Nephron (organoid): ENCODE results near the gene UVRAG.
"Not testable (repeated sequence)": the region's sequence is repeated elsewhere in the genome, so short reads cannot be mapped to it uniquely, and the experiment has no call there.

Source experiments
- H3K27ac Mint-ChIP-seq, 3 experiments: 2 replicates each; pipeline ENCODE4 v1.8.0; 2020; ENCODE audit warnings: mixed read lengths in 3 of 3, mild to moderate bottlenecking in 2 of 3, moderate library complexity in 1 of 3
- H3K27me3 Mint-ChIP-seq: 2 replicates; pipeline ENCODE4 v1.8.0; 2021; ENCODE audit warnings: low read depth, mild to moderate bottlenecking, moderate library complexity, mixed read lengths
- H3K36me3 Mint-ChIP-seq: 2 replicates; pipeline ENCODE4 v1.8.0; 2020; ENCODE audit warnings: low read depth, mixed read lengths
- H3K4me1 Mint-ChIP-seq: 2 replicates; pipeline ENCODE4 v1.8.0; 2020; ENCODE audit warnings: mixed read lengths
- H3K4me3 Mint-ChIP-seq, 3 experiments: 2 replicates each; pipeline ENCODE4 v1.8.0; 2020; ENCODE audit warnings: mild to moderate bottlenecking in 3 of 3, mixed read lengths in 3 of 3, moderate library complexity in 2 of 3
- H3K9me3 Mint-ChIP-seq: 2 replicates; pipeline ENCODE4 v1.8.0; 2020; ENCODE audit warnings: mixed read lengths
- CTCF ChIP-seq, 3 experiments: fragments of 200-600 bp; sonication (generic); IDR thresholded peaks; one replicate each; pipeline ENCODE4 v1.5.0; 2021; ENCODE audit warnings: antibody characterized with exemption in 3 of 3; ENCODE audit not compliant: unreplicated experiment in 3 of 3

The UVRAG gene

GRCh38 chr11:76069001-76069400, 254.0 kb downstream of the UVRAG start:
- Mint-ChIP-seq H3K27me3 (no peaks in the 10 kb centered on the region), H3K4me3 (no peak overlapping the region), H3K36me3 (peaks cover 18% of the 10 kb centered on the region), H3K27ac (no peak overlapping the region), H3K9me3 (no peaks in the 10 kb centered on the region), H3K4me1 (peaks cover 18% of the 10 kb centered on the region)
- no peak for TF ChIP-seq CTCF (IDR thresholded peaks at IDR 0.05; ENCODE audit: unreplicated experiment in 3 of 3)

GRCh38 chr11:76071090-76071489, 256.1 kb downstream of the UVRAG start:
- Mint-ChIP-seq H3K4me1 (peaks cover 35% of the 10 kb centered on the region), H3K9me3 (no peaks in the 10 kb centered on the region), H3K27ac (peak overlapping the region in 1 of 3 experiments; percentile 22), H3K36me3 (peaks cover 19% of the 10 kb centered on the region), H3K27me3 (no peaks in the 10 kb centered on the region), H3K4me3 (no peak overlapping the region)
- TF ChIP-seq CTCF (IDR thresholded peaks at IDR 0.05; ENCODE audit: unreplicated experiment in 3 of 3), result no peak

GRCh38 chr11:76073724-76074123, 258.7 kb downstream of the UVRAG start:
- Mint-ChIP-seq H3K4me1 (peaks cover 43% of the 10 kb centered on the region), H3K4me3 (no peak overlapping the region), H3K27ac (no peak overlapping the region), H3K27me3 (no peaks in the 10 kb centered on the region), H3K9me3 (no peaks in the 10 kb centered on the region), H3K36me3 (peaks cover 12% of the 10 kb centered on the region)
- TF ChIP-seq CTCF (IDR thresholded peaks at IDR 0.05; ENCODE audit: unreplicated experiment in 3 of 3), result no peak

GRCh38 chr11:76074148-76075095, 259.4 kb downstream of the UVRAG start:
- no peak for TF ChIP-seq CTCF (IDR thresholded peaks at IDR 0.05; ENCODE audit: unreplicated experiment in 3 of 3)
- no peaks in the 10 kb centered on the region for H3K9me3 Mint-ChIP-seq
- peaks cover 12% of the 10 kb centered on the region for H3K36me3 Mint-ChIP-seq
- H3K4me3 Mint-ChIP-seq, result peak overlapping the region in 1 of 3 experiments; percentile 31
- peaks cover 43% of the 10 kb centered on the region for H3K4me1 Mint-ChIP-seq
- no peaks in the 10 kb centered on the region for H3K27me3 Mint-ChIP-seq
- peak overlapping the region; percentile 91 to 93 (median 91) for H3K27ac Mint-ChIP-seq

- peaks cover 43% of the 10 kb centered on the region for H3K4me1 Mint-ChIP-seq
- peaks cover 12% of the 10 kb centered on the region for H3K36me3 Mint-ChIP-seq
- H3K9me3 Mint-ChIP-seq, result no peaks in the 10 kb centered on the region
- H3K27ac Mint-ChIP-seq, result peak overlapping the region; percentile 68 to 79 (median 78)
- TF ChIP-seq CTCF (IDR thresholded peaks at IDR 0.05; ENCODE audit: unreplicated experiment in 3 of 3), result no peak
- peak overlapping the region in 1 of 3 experiments; percentile 32 for H3K4me3 Mint-ChIP-seq
- no peaks in the 10 kb centered on the region for H3K27me3 Mint-ChIP-seq
Measured at GRCh38 chr11:76075716-76076115, 260.7 kb downstream of the UVRAG start.

GRCh38 chr11:76076253-76076652, 261.2 kb downstream of the UVRAG start:
- not testable (repeated sequence) for H3K9me3 Mint-ChIP-seq, H3K4me3 Mint-ChIP-seq, H3K27me3 Mint-ChIP-seq
- Mint-ChIP-seq H3K36me3 (peaks cover 12% of the 10 kb centered on the region), H3K27ac (peak overlapping the region in 1 of 3 experiments; percentile 78), H3K4me1 (peaks cover 39% of the 10 kb centered on the region)
